Endodermal cell (in vitro differentiated cells): Measurements from ENCODE around the gene C12orf76. TPM values are rescaled to one million over a fixed set of nuclear protein-coding genes. Genes with fewer than 3 reads are reported as not detected.

Experiments
- DNase-seq: peaks from one replicate; pipeline ENCODE4 v3.0.0-alpha.2; 2017
- H3K27ac ChIP-seq: 2 replicates; pipeline ENCODE4 v1.5.1; 2013; ENCODE audit warnings: mild to moderate bottlenecking, low read depth, low read length, moderate library complexity
- H3K27me3 ChIP-seq: 2 replicates; pipeline ENCODE4 v1.6.1; 2013; ENCODE audit warnings: mild to moderate bottlenecking, low read length, moderate library complexity; ENCODE audit not compliant: insufficient read depth, control insufficient read depth, poor library complexity, severe bottlenecking
- H3K36me3 ChIP-seq: 2 replicates; pipeline ENCODE4 v1.7.0; 2013; ENCODE audit warnings: mild to moderate bottlenecking, low read length, moderate library complexity; ENCODE audit not compliant: control insufficient read depth, insufficient read depth
- H3K4me1 ChIP-seq: one replicate; pipeline ENCODE4 v1.7.0; 2013; ENCODE audit warnings: low read length; ENCODE audit not compliant: control insufficient read depth, insufficient read depth
- H3K4me3 ChIP-seq: 2 replicates; pipeline ENCODE4 v1.5.1; 2013; ENCODE audit warnings: mild to moderate bottlenecking, low read length, moderate library complexity
- H3K9ac ChIP-seq: 2 replicates; pipeline ENCODE4 v1.6.1; 2013; ENCODE audit warnings: mild to moderate bottlenecking, low read length, moderate library complexity; ENCODE audit not compliant: poor library complexity, severe bottlenecking; ENCODE audit errors: extremely low read depth
- H3K9me3 ChIP-seq: 2 replicates; pipeline ENCODE4 v1.6.1; 2013; ENCODE audit warnings: mild to moderate bottlenecking, low read length, moderate library complexity; ENCODE audit not compliant: control insufficient read depth
- H3K27ac Mint-ChIP-seq: 2 replicates; pipeline ENCODE4 v1.8.0; 2020; ENCODE audit warnings: mixed read lengths
- H3K27me3 Mint-ChIP-seq: 2 replicates; pipeline ENCODE4 v1.8.0; 2021; ENCODE audit warnings: mild to moderate bottlenecking, mixed read lengths; ENCODE audit not compliant: insufficient read depth
- H3K36me3 Mint-ChIP-seq: 2 replicates; pipeline ENCODE4 v1.8.0; 2020; ENCODE audit warnings: low read depth, mixed read lengths
- H3K4me1 Mint-ChIP-seq: 2 replicates; pipeline ENCODE4 v1.8.0; 2020; ENCODE audit warnings: mixed read lengths
- H3K4me3 Mint-ChIP-seq: 2 replicates; pipeline ENCODE4 v1.8.0; 2020; ENCODE audit warnings: mild to moderate bottlenecking, moderate library complexity, mixed read lengths
- H3K9me3 Mint-ChIP-seq: 2 replicates; pipeline ENCODE4 v1.8.0; 2020; ENCODE audit warnings: mild to moderate bottlenecking, mixed read lengths
- WGBS, 2 experiments: methylation state at CpG; one replicate each; pipeline versions ENCODE4 v1.1.5 to v1.1.7; 2013; ENCODE audit warnings: missing lambda C conversion rate in 2 of 2, mixed read lengths in 1 of 2; ENCODE audit not compliant: insufficient coverage in 1 of 2, insufficient read length in 1 of 2; 5-methylcytosine and 5-hydroxymethylcytosine counted together
- total RNA-seq, 2 donors: library from RNA; stranded (reverse); fragmentation: NEBNext Ultra II Directional in 1 of 2; extraction: Animal tissue kit (Norgen Biotek cat#: 25700) in 1 of 2; gene quantifications; 2 replicates in 1 of 2; 3 replicates in 1 of 2; pipeline ENCODE4 v1.2.1, GENCODE V29; 2021
- TF ChIP-seq, protein P1 (sequence below): fragments of 200-600 bp; sonication (generic); conservative IDR thresholded peaks from 2 replicates; pipeline ENCODE4 v1.5.0; 2021; ENCODE audit warnings: antibody characterized with exemption, mild to moderate bottlenecking

The C12orf76 gene
- total RNA-seq, 2 donors from 2014 or later, result 19.6 to 23.5 TPM

- TF ChIP-seq, protein P1, sequence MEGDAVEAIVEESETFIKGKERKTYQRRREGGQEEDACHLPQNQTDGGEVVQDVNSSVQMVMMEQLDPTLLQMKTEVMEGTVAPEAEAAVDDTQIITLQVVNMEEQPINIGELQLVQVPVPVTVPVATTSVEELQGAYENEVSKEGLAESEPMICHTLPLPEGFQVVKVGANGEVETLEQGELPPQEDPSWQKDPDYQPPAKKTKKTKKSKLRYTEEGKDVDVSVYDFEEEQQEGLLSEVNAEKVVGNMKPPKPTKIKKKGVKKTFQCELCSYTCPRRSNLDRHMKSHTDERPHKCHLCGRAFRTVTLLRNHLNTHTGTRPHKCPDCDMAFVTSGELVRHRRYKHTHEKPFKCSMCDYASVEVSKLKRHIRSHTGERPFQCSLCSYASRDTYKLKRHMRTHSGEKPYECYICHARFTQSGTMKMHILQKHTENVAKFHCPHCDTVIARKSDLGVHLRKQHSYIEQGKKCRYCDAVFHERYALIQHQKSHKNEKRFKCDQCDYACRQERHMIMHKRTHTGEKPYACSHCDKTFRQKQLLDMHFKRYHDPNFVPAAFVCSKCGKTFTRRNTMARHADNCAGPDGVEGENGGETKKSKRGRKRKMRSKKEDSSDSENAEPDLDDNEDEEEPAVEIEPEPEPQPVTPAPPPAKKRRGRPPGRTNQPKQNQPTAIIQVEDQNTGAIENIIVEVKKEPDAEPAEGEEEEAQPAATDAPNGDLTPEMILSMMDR, result no peak
- WGBS, 2 experiments, result 88% methylated on average over 4 of the region's 4 CpGs; no CpG with 5 or more reads in 1 of the 2 experiments
- no peaks in the 10 kb centered on the region for H3K4me1 Mint-ChIP-seq
- Histone ChIP-seq H3K9ac (no peak overlapping the region), H3K27me3 (peaks cover 8% of the 10 kb centered on the region), H3K9me3 (no peaks in the 10 kb centered on the region), H3K27ac (no peak overlapping the region), H3K4me1 (no peaks in the 10 kb centered on the region), H3K4me3 (no peak overlapping the region), H3K36me3 (no peaks in the 10 kb centered on the region)
- H3K4me3 Mint-ChIP-seq, result no peak overlapping the region
- no peaks in the 10 kb centered on the region for H3K9me3 Mint-ChIP-seq
- H3K36me3 Mint-ChIP-seq, result no peaks in the 10 kb centered on the region
- peaks cover 8% of the 10 kb centered on the region for H3K27me3 Mint-ChIP-seq
- no peak overlapping the region for H3K27ac Mint-ChIP-seq
- DNase-seq, result no peak
Measured at GRCh38 chr12:110084314-110085015, 36.1 kb upstream of the C12orf76 start.

DNA sequence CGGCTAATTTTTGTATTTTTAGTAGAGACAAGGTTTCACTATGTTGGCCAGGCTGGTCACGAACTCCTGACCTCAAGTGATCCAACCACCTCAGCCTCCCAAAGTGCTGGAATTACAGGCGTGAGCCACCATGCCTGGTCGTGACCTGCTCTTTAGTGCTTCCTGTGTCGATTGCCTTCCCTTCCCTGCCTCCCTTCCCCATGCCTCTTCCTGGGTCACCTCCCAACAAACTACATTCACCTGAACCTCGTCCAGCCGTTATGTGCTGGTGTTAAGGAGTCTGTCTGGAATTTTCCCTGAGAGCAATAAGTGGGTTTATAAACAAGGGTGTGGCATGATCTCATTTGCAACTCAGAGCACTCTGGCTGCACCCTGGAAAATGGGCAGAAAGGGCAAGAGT lies 32.1 kb upstream of the C12orf76 start:
- TF ChIP-seq, protein P1, result no peak
- Histone ChIP-seq H3K27me3 (no peaks in the 10 kb centered on the region), H3K4me3 (no peak overlapping the region), H3K36me3 (no peaks in the 10 kb centered on the region), H3K27ac (no peak overlapping the region), H3K9ac (no peak overlapping the region), H3K4me1 (no peaks in the 10 kb centered on the region), H3K9me3 (no peaks in the 10 kb centered on the region)
- Mint-ChIP-seq H3K4me1 (no peaks in the 10 kb centered on the region), H3K27me3 (peaks cover 3% of the 10 kb centered on the region), H3K4me3 (no peak overlapping the region), H3K27ac (no peak overlapping the region), H3K9me3 (no peaks in the 10 kb centered on the region), H3K36me3 (no peaks in the 10 kb centered on the region)
- DNase-seq, result no peak
- WGBS, 2 experiments, result 91 to 96% methylated on average over 5 to 7 of the region's 7 CpGs

- DNase-seq, result no peak
- Histone ChIP-seq H3K4me1 (no peaks in the 10 kb centered on the region), H3K36me3 (no peaks in the 10 kb centered on the region), H3K27ac (no peak overlapping the region), H3K27me3 (no peaks in the 10 kb centered on the region), H3K4me3 (no peak overlapping the region), H3K9me3 (no peaks in the 10 kb centered on the region), H3K9ac (no peak overlapping the region)
- TF ChIP-seq, protein P1, result no peak
- no peaks in the 10 kb centered on the region for H3K4me1 Mint-ChIP-seq
- no peaks in the 10 kb centered on the region for H3K36me3 Mint-ChIP-seq
- H3K27me3 Mint-ChIP-seq, result peaks cover 3% of the 10 kb centered on the region
- 95 to 96% methylated on average over 15 to 24 of the region's 24 CpGs for WGBS, 2 experiments
- no peak overlapping the region for H3K27ac Mint-ChIP-seq
- no peaks in the 10 kb centered on the region for H3K9me3 Mint-ChIP-seq
- no peak overlapping the region for H3K4me3 Mint-ChIP-seq
Measured at GRCh38 chr12:110079477-110080400, 31.4 kb upstream of the C12orf76 start.
